PC-9 (cell line): ENCODE data around the gene ARPC3.

Experiments
- EZH2 ChIP-seq: fragments of 200-600 bp; sonication (generic); IDR thresholded peaks from 2 replicates; pipeline ENCODE4 v1.8.0; 2017; ENCODE audit warnings: antibody characterized with exemption, low read depth
- TF ChIP-seq, protein P1 (sequence below): fragments of 200-600 bp; sonication (generic); conservative IDR thresholded peaks from 2 replicates; pipeline ENCODE4 v1.6.1; 2017; ENCODE audit warnings: mixed run types, antibody characterized with exemption, mild to moderate bottlenecking, moderate library complexity

DNA sequence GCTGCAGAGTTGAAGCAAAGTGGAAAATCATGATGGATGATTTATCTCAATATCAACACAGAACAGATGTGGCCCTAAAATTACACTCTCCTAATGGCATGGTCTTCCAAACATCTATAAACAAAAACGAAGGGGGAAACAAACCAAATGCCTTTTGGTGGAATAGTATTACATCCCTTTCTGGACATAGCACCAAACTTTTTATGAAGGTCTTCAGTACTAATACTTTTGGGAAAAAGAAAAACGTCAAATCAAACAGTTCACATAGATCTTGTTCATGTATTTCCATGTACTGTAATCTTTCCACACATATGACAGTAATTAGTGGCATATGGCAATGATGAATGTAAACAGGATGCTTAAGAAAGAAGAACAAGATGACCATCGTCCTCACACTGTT is 23.7 kb downstream of the ARPC3 start:
- TF ChIP-seq EZH2 = no peak
- TF ChIP-seq, protein P1, sequence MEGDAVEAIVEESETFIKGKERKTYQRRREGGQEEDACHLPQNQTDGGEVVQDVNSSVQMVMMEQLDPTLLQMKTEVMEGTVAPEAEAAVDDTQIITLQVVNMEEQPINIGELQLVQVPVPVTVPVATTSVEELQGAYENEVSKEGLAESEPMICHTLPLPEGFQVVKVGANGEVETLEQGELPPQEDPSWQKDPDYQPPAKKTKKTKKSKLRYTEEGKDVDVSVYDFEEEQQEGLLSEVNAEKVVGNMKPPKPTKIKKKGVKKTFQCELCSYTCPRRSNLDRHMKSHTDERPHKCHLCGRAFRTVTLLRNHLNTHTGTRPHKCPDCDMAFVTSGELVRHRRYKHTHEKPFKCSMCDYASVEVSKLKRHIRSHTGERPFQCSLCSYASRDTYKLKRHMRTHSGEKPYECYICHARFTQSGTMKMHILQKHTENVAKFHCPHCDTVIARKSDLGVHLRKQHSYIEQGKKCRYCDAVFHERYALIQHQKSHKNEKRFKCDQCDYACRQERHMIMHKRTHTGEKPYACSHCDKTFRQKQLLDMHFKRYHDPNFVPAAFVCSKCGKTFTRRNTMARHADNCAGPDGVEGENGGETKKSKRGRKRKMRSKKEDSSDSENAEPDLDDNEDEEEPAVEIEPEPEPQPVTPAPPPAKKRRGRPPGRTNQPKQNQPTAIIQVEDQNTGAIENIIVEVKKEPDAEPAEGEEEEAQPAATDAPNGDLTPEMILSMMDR = no peak
